Measurements from ENCODE around the gene SELPLG.
A peak's percentile ranks its signal among the peaks of the same experiment; 100 is the strongest.
"Not testable (repeated sequence)": the region's sequence is repeated elsewhere in the genome, so short reads cannot be mapped to it uniquely, and the experiment has no call there.

SELPLG gene, protein sequence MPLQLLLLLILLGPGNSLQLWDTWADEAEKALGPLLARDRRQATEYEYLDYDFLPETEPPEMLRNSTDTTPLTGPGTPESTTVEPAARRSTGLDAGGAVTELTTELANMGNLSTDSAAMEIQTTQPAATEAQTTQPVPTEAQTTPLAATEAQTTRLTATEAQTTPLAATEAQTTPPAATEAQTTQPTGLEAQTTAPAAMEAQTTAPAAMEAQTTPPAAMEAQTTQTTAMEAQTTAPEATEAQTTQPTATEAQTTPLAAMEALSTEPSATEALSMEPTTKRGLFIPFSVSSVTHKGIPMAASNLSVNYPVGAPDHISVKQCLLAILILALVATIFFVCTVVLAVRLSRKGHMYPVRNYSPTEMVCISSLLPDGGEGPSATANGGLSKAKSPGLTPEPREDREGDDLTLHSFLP

DNA sequence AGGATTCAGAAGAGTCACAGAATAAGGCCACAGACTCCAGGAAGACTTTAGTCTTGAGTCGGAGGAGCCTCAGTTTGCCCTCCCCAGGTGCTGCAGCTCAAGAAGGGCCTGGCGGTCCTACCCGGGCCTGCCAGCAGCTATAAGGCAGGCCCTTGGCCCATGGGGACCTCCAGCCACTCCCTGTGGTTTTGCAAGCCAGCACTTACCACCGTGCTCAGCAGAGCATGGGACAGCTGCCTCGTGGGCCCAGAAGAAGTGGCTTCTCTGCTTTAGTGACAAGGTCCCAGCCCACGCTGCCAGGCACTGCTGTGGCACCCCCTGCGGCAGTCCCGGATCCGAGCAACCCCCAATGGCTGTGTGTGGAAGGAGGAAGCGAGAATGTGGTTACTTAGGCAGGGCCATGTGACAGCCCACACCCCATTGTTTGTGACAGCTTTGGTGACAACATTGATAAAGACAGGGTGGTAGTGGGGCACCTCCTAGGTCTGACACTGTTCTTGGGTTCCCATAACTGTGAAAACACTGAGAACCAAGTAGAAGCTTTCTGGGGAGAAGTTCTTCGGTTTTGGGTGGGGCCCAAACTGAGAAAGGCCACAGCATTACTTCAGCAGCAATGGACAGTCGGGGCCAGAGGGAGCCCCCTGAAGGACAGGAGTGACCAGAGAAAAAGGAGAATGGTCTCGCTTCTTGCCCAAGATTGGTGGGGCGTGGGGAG, at the start of gene SELPLG:
SELPLG (minus strand) TSS at position 361 of the 715 bp plus-strand sequence. CDS start 9,587 bp downstream, outside the sequence.
- DNase-seq (ENCODE audit: extremely low spot score, insufficient read length, low read depth): peak; percentile 75
- FAIRE-seq: peak; percentile 94

DNA sequence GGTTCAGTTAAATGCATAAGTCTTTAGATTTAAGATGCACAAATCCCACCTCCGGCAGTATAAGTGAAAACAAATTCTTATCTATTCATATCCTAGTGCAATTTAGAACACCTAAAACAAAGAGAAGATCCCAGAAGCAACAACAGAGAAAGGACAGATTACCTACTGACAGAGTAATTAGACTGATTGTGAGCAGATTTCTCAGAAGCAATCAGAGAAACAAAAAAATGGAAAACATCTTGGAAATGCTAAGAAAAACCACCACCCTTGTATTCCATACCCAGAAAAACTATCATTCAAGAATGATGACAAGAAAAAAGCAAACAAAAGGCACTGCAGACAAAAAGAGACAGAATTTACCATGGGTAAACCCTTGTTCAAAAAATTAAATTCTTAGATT, 47.6 kb upstream of the SELPLG start:
- FAIRE-seq (no peak), DNase-seq (ENCODE audit: extremely low spot score, insufficient read length, low read depth) (no peak)

DNA sequence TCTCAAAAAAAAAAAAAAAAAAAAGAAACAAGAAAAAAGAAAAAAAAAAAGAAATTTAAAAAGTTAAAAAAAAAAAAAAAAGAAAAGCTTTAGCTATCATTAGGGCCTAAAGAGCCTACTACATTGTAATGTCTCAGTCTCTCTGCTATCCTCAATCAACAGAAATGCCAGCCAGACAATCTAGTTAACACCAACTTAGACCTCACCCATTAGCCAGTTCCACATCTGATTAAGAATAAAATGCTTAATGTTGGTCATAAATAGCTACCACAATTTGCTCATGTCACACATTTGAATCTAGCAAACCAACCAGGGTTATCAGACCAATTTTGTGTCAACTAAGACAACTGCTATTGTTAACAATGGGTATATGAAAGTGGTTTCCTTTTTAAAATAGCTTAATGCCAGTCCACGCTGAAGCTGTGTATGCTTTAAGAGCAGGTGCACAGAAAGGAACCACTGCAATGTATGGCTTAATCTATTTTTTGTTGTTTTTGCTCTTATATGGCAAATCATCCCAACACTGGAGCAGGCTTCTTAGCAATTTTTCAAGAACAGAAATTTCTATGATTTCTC, 45.5 kb upstream of the SELPLG start:
- FAIRE-seq (no peak), DNase-seq (ENCODE audit: extremely low spot score, insufficient read length, low read depth) (no peak)

DNA sequence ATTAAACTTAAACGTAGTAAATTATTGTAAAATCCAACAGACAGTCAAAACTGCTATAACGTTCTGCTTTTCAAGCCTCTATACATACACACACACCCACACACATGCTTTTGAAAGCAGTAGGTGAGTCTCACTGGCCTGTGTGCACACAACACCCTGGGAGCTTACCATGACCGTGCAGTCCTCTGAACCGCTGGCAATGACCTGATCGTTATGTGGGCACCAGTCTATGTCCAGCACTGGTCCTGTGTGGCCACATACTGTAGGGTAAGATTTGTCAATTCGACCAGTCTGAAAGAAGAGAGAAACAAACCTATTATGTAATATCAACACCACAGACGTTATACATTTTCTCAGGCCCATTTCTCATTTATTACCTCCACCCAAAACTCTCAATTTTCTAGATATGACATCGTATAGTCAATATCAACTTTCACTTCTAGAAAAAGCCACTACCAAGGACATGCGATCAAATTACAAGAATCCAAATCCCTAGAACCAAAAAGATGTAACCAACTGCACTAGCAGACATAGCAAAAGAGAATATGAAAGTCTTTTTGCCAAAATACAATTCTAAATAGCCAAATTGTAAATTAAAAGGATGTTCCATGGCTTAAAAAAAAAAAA, 44.5 kb upstream of the SELPLG start:
- FAIRE-seq (no peak), DNase-seq (ENCODE audit: extremely low spot score, insufficient read length, low read depth) (no peak)

DNA sequence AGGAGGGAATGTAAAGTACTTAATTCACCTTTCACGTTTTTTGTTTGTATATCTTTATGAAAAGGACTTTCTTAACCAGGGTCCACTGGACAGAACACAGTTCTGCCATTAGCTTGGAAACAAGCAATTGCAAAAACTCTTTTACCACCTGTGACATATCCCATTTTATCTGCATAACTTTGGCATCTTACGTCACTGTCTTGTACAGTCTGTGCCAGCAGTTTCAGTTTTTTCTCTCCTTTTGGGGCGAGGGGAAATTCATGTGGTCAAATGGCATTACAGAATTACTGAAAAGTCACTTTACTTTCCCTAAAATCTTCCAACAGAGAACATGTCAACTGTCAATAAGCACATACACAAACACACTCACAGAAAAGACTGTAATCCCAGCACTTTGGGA, 43.7 kb upstream of the SELPLG start:
- FAIRE-seq (no peak), DNase-seq (ENCODE audit: extremely low spot score, insufficient read length, low read depth) (no peak)

DNA sequence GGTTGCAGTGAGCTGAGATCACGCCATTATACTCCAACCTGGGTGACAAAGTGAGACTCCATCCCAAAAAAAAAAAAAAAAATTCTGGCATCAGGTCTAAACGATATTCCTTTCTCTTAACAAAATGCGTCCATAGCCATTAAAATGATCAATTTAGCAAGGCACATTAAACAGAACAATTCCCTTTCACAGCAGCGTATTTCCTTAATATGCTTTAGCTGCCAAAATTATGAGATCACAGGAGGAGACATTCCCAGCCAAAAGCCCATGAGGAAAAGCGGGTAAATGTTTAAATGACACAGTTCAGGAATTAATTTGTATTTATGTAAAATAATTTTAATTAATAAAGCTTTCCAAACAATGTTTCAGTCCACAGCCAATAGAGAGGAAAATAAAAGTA, 43.0 kb upstream of the SELPLG start:
- DNase-seq (ENCODE audit: extremely low spot score, insufficient read length, low read depth) (no peak), FAIRE-seq (no peak)

DNA sequence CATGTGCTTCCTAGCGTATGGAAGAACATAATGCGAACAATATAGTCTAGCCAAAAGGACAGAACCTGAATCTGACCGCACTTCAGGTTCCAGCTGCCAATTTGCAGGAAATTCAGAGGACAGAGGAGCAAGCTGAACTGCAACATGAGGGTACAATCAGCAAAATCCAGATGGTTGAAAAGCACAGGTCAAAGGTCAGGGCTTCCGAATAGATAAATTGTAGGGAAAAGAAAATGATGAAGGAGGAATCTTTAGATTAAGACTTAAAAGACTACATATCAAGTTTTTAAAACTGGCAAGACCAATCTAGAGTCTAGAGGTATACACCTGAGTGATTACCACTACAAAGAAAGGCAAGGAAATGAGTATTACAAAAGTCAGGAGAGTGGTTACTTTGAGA, 42.1 kb upstream of the SELPLG start:
- no peak for FAIRE-seq
- no peak for DNase-seq (ENCODE audit: extremely low spot score, insufficient read length, low read depth)

DNA sequence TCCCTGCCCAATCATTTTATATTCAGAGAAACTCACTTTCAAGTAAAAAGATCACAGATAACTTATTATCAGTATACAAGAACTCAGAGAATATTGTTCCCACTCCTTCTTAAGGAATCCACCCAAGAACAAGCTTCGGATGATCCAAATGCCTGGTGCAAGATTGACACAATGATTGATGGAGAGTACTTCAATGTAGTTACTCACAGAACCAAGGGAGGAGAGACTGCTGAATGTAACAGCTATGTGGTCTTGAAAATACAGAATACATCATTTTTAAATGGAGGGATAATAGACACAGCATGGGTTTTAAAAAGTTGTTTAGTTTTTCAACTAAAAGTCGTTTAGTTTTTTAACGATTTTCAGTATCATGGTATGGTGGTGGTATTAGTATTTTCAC, 38.4 kb upstream of the SELPLG start:
- no peak for DNase-seq (ENCODE audit: extremely low spot score, insufficient read length, low read depth)
- no peak for FAIRE-seq

DNA sequence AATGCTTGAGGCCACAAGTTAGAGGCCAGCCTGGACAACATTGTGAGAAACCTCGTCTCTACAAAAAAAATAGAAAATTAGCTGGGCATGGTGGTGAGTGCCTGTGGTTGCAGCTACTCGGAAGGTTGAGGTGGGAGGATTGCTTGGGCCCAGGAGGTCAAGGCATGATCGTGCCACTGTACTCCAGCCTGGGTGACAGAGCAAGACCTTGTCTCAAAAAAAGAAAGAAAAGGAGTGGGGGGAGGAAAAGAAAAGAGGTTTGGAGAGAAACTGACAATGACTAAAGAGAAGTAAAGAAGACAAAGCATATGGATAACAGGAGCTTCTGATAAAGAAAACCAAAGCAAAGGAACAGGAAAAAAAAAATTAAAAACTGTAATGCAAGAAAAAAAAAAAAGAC, 37.4 kb upstream of the SELPLG start:
- FAIRE-seq (no peak), DNase-seq (ENCODE audit: extremely low spot score, insufficient read length, low read depth) (no peak)

DNA sequence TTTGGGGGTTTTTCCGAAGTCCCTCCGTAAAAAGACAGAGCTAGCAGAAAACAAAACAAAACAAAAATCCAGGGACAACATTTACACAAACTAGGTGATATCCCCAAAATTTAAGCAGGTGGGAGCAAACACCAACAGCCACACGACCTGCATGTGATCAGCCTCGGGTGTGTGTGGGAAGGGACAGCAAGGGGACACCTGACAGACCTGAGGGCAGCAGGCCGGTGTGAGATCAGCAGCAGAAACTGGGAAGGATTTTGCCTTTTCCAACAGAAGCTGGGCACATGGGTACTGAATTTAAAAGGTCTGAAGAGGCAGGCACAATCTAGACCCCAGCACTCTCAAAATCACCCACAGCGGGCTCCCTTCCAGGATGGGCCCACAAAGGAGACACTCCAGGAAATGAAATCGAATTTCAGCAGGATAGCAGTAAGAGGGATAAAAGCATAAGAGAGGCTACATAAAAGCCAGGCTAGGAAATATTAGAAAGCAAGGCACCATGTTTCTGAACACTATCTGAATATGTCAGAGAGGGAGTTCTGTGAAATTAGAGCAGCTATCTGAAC, 36.5 kb upstream of the SELPLG start:
- FAIRE-seq (no peak), DNase-seq (ENCODE audit: extremely low spot score, insufficient read length, low read depth) (no peak)

DNA sequence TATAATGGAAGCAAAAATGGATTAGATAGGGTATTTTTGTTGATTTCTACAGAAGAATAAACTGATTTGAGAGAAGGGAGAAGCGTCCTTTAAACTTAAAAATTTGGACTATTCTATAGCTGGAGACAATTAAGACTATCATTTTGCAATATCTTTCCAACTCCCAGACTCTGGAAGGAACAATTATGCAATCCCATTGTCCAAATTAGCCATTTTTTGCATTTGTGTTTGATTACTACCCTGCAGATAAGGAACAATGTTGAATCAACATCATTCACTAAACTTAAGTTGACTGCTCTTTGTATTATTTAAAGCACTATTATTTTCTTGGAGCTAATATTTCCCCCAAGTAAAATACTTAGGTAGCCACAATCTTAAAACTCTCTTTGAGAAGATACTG, 34.8 kb upstream of the SELPLG start:
- DNase-seq (ENCODE audit: extremely low spot score, insufficient read length, low read depth) (no peak), FAIRE-seq (no peak)

DNA sequence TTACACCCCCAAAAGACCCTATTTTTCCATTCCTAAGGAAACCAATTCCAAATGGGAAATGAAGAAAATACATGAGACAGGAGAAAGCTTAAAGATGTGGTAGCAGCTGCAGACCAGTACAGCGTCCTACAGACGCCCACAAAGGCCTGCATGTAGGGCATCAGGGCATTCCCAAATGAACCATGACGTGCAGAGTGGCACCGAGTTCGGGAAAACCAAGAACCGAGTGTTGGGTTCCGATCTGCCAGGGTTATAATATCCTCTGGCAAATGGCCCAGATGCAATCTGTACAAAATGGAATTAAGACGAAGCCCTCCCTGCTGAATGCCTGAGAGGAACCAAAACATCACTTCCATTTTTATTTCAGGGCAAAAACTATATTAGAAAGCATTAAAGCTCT, 34.4 kb upstream of the SELPLG start:
- FAIRE-seq (no peak), DNase-seq (ENCODE audit: extremely low spot score, insufficient read length, low read depth) (no peak)

DNA sequence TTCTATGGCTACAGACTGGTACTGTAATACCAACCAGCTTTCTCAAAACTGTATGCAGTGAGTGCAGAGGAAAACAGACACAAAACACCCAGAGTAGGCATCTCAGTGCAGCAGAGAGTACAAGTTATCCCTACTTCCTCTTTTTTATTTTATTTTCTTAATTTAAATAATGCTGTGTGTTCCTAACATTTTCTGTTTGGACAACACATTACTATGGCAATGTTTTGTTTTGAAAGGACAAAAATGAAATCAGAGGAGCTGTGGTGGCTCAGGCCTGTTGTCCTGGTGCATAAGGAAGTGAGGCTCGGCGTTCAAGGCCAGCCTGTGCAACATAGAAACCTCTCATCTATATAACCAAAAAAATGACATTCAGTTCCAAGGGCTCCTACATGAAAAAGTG, 33.7 kb upstream of the SELPLG start:
- FAIRE-seq (no peak), DNase-seq (ENCODE audit: extremely low spot score, insufficient read length, low read depth) (no peak)

DNA sequence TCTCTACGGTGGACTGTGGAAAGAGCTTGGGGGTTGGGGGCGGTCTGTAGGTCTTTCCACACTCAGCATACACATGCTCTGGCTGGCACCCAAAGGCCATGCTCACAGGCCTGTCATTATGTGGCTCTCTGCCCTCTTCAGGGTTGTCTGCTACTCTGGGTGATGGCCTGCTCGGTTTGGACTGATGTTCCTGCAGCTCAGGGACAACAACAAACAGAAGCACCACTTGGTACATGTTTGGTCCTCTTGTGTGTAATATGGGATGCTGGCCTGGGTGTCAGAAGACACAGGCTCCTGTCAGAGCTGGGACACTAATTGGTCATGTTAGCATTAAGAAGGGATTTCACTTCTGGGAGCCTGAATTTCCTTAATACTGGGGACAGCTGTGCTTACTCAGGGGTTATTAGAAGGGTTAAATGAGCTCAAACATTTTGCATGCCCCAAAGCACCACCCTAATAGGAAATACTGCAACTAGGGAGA, 32.7 kb upstream of the SELPLG start:
- FAIRE-seq (no peak), DNase-seq (ENCODE audit: extremely low spot score, insufficient read length, low read depth) (no peak)

DNA sequence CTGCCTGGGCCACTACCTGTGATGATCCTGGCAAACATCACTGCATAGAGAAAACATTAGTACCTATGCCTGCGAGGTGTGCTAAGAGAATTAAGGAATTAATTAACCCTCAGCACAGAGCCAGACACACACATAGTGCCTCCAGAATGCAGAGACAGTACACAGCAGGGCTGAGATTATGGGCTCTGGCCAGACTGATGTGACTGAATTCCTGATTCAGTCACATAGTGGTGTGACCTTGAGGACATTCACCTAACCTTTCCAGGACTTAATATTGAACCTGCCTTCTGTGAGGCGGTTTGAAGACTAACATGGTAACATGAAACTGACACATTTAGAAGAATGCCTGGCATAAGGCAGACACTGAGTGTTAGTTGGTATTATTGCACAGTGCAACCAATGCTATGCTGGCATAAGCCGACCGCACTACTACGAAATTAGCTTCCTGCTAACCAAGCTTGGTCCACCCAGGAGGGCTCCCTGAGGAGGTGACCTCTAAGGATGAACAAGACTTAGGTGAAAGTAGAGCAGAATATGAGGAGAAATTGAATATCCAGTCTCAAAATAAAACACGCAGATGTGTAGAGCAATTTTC, 32.0 kb upstream of the SELPLG start:
- FAIRE-seq: no peak

DNA sequence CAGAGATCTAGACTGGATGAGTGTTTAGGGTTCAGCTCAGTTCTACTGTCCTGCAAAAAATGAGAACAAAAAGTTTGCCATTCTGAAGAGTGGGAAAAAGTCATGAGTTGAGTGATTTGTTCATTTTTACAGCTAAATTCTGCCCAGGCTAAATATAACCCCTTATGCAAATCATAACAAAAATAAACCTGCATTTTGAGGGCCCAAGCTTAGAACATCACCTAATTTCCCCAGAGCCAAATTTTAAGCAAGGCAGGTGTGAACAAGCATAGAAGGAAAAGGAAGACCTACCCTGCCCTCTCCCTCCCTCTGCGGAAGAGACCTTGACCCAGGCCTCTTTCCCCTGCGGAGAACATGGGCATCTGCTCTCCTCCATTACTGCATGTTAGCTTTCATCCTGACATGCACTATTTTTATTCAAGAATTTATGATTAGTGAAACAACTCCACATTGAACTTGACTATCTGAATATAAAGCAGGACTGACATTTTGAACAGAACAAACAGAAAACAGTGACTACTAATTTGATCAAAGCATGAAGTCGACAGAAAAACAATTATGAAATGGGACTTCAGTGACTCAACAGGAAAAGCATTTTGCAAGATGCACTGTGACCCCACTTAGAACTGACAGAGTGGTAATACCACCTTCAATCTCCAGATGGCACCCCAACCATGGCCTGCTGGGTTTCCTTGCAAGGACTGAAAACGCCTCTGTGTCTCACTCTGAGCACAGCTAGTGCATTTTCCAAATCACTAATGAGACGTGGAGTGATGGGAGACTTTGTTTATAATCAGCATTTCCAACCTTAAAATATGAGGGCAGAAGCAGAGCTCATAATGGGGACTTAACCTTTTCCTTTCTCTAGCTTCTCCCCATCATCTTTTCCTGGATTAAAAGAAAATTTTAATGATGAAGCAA, 30.9 kb upstream of the SELPLG start:
- peak; percentile 56 for DNase-seq (ENCODE audit: extremely low spot score, insufficient read length, low read depth)
- peak; percentile 90 for FAIRE-seq

More for the DNA sequence above, 32.0 kb upstream of the SELPLG start:
- no peak for DNase-seq (ENCODE audit: extremely low spot score, insufficient read length, low read depth)

DNA sequence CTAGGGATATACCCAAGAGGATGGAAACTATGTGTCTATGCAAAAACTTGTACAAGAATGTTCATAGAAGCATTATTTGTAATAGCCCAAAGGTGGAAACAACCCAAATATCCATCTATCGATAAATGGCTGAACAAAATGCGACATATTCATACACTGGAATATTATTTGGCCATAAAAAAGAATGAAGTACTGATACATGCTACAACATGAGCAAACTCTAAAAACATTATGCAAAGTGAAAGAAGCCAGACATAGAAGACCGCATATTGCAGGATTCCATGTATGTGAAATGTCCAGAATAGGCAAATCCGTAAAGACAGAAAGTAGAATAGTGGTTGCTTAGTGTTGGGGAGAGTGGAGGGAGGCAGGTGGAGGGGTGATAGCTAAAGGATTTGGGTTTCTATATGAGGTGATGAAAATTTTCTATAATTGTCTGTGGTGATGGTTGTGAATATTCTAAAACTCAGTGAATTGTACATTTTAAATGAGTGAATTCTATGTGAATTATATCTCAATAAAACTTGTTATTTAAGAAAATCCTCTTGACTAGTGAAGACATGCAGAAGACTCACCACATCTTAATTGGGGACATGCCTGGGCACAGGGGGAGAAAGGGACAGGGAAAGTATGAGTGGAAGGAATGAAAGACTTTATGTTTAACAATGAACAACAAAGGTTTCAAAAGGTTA, 29.8 kb upstream of the SELPLG start:
- FAIRE-seq (no peak), DNase-seq (ENCODE audit: extremely low spot score, insufficient read length, low read depth) (no peak)

DNA sequence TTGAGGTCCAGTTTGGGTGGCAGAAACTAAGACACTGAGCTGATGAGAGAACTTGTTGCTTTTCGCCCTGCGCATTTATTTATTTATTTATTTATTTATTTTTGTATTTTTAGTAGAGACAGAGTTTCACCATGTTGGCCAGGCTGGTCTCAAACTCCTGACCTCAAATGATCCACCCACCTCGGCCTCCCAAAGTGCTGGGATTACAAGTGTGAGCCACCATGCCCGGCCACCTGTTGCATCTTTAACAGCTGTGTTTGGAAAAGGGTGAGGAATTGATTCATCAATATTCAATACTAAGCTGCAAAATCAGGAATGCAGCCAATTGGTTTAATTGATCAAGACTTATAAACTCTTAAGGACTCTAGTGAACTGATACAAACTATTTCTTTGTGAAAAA, 24.4 kb upstream of the SELPLG start:
- FAIRE-seq; DNase-seq (ENCODE audit: extremely low spot score, insufficient read length, low read depth): not testable (repeated sequence)

Measured in GM18507 (cell line).